Loucy (cell line): ENCODE results near the gene ZNF410.

Source experiments
- EZH2phosphoT487 ChIP-seq: fragments of 200-600 bp; IDR thresholded peaks from 2 replicates; pipeline ENCODE4 v1.6.1; 2018; ENCODE audit warnings: antibody characterized with exemption, mild to moderate bottlenecking, moderate library complexity, borderline replicate concordance
- TF ChIP-seq, protein P1 (sequence below): fragments of 200-600 bp; sonication (generic); conservative IDR thresholded peaks from 2 replicates; pipeline ENCODE4 v1.5.1; 2014; ENCODE audit warnings: mild to moderate bottlenecking, antibody characterized with exemption, low read length

DNA sequence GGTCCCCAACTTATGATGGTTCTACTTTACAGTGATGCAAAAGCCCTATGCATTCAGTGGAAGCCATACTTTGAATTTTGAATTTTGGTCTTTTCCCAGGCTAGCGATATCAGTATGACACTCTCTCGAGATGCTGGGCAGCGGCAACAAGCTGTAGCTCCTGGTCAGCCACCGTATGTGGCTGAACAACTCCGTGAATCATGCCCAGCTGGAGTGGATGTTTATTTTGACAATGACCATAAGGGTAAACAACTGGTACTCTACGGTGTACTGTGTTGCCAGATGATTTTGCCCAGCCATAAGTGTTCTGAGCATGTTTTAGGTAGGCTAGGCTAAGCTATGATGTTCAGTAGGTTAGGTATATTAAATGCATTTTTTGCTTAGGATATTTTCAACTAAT, 8.2 kb upstream of the ZNF410 start:
- TF ChIP-seq, protein P1, sequence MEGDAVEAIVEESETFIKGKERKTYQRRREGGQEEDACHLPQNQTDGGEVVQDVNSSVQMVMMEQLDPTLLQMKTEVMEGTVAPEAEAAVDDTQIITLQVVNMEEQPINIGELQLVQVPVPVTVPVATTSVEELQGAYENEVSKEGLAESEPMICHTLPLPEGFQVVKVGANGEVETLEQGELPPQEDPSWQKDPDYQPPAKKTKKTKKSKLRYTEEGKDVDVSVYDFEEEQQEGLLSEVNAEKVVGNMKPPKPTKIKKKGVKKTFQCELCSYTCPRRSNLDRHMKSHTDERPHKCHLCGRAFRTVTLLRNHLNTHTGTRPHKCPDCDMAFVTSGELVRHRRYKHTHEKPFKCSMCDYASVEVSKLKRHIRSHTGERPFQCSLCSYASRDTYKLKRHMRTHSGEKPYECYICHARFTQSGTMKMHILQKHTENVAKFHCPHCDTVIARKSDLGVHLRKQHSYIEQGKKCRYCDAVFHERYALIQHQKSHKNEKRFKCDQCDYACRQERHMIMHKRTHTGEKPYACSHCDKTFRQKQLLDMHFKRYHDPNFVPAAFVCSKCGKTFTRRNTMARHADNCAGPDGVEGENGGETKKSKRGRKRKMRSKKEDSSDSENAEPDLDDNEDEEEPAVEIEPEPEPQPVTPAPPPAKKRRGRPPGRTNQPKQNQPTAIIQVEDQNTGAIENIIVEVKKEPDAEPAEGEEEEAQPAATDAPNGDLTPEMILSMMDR = no peak
- TF ChIP-seq EZH2phosphoT487 = no peak
